GM12878 (cell line): ENCODE measurements around the gene ACSF3. TPM values are rescaled to one million over a fixed set of nuclear protein-coding genes. Genes with fewer than 3 reads are reported as not detected.
A peak's percentile ranks its signal among the peaks of the same experiment; 100 is the strongest.

Experiments
- ATF2 ChIP-seq: IDR thresholded peaks from 2 replicates; pipeline ENCODE4 v1.6.1; 2012; ENCODE audit warnings: low read length, inconsistent platforms
- BCL3 ChIP-seq: IDR thresholded peaks from 2 replicates; pipeline ENCODE4 v1.6.1; 2011; ENCODE audit warnings: borderline replicate concordance, low read depth, mild to moderate bottlenecking, moderate library complexity, low read length; ENCODE audit not compliant: insufficient read depth, poor library complexity, severe bottlenecking
- BHLHE40 ChIP-seq, 2 experiments: fragments of 450-650 bp in 1 of 2; IDR thresholded peaks; 2 replicates each; pipeline ENCODE4 v1.6.1; 2011 to 2017; ENCODE audit warnings: low read depth in 2 of 2, borderline replicate concordance in 1 of 2, improper control_type of control experiment in 1 of 2, low read length in 1 of 2, mild to moderate bottlenecking in 1 of 2
- CBFB ChIP-seq: IDR thresholded peaks from 2 replicates; pipeline ENCODE4 v1.6.1; 2016; ENCODE audit warnings: antibody characterized with exemption, low read depth
- CHD2 ChIP-seq: IDR thresholded peaks from 2 replicates; pipeline ENCODE4 v1.6.1; 2011; ENCODE audit warnings: low read depth, low read length, improper control_type of control experiment, borderline replicate concordance
- CREB1 ChIP-seq: IDR thresholded peaks from 2 replicates; pipeline ENCODE4 v1.6.1; 2012; ENCODE audit warnings: low read depth, mild to moderate bottlenecking, inconsistent platforms
- EGR1 ChIP-seq, 2 experiments: IDR thresholded peaks; 1 replicate in 1 of 2; 2 replicates in 1 of 2; pipeline ENCODE4 v1.6.1; 2011 to 2012; ENCODE audit warnings: low read depth in 2 of 2, low read length in 2 of 2, borderline replicate concordance in 1 of 2, mild to moderate bottlenecking in 1 of 2, moderate library complexity in 1 of 2
- ETV6 ChIP-seq, 2 experiments: fragments of 450-650 bp in 1 of 2; IDR thresholded peaks in 1 of 2; conservative IDR thresholded peaks in 1 of 2; 2 replicates each; pipeline ENCODE4 v1.6.1; 2014; ENCODE audit warnings: antibody characterized with exemption in 1 of 2, borderline replicate concordance in 1 of 2, low read depth in 1 of 2, mild to moderate bottlenecking in 1 of 2, moderate library complexity in 1 of 2
- FOXK2 ChIP-seq: fragments of 450-650 bp; IDR thresholded peaks from 2 replicates; pipeline ENCODE4 v1.6.1; 2017; ENCODE audit warnings: mild to moderate bottlenecking, moderate library complexity
- IRF4 ChIP-seq: IDR thresholded peaks from 2 replicates; pipeline ENCODE4 v1.6.1; 2011; ENCODE audit warnings: low read depth, low read length
- MLLT1 ChIP-seq: fragments of 450-650 bp; IDR thresholded peaks from 2 replicates; pipeline ENCODE4 v1.6.1; 2016; ENCODE audit warnings: mild to moderate bottlenecking
- MYC ChIP-seq: IDR thresholded peaks from 2 replicates; pipeline ENCODE4 v1.6.1; 2011; ENCODE audit warnings: mild to moderate bottlenecking, low read length, moderate library complexity, inconsistent platforms; ENCODE audit not compliant: insufficient read depth, insufficient replicate concordance, insufficient read length, severe bottlenecking
- NFIC ChIP-seq: IDR thresholded peaks from 2 replicates; pipeline ENCODE4 v1.6.1; 2012; ENCODE audit warnings: low read depth, mild to moderate bottlenecking, inconsistent platforms, low read length, moderate library complexity
- NFXL1 ChIP-seq: fragments of 450-650 bp; IDR thresholded peaks from 2 replicates; pipeline ENCODE4 v1.6.1; 2017; ENCODE audit warnings: antibody characterized with exemption, mild to moderate bottlenecking, borderline replicate concordance
- PBX3 ChIP-seq: IDR thresholded peaks from 2 replicates; pipeline ENCODE4 v1.6.1; 2011; ENCODE audit warnings: mild to moderate bottlenecking, low read depth, low read length, moderate library complexity; ENCODE audit not compliant: insufficient replicate concordance
- SIX5 ChIP-seq: IDR thresholded peaks from 2 replicates; pipeline ENCODE4 v1.6.1; 2011; ENCODE audit warnings: mild to moderate bottlenecking, low read depth, low read length, moderate library complexity; ENCODE audit not compliant: severe bottlenecking
- SP1 ChIP-seq: IDR thresholded peaks from one replicate; pipeline ENCODE4 v1.6.1; 2011; ENCODE audit warnings: low read depth, low read length
- TCF3 ChIP-seq: IDR thresholded peaks from 2 replicates; pipeline ENCODE4 v1.6.1; 2012; ENCODE audit warnings: low read depth, mild to moderate bottlenecking, low read length, borderline replicate concordance; ENCODE audit not compliant: insufficient read depth
- ZNF687 ChIP-seq: fragments of 450-650 bp; IDR thresholded peaks from 2 replicates; pipeline ENCODE4 v1.6.1; 2017; ENCODE audit warnings: mild to moderate bottlenecking, moderate library complexity
- polyA plus RNA-seq, 11 experiments: library from polyadenylated mRNA; depleted of rRNA in 4 of 11; unstranded in 6 of 11; stranded (reverse) in 5 of 11; fragments of >200 nt; fragmentation: Nextera tagmentation in 4 of 11; fragmentation: Illumina TruSeq in 1 of 11; extraction: Ambion mirVana in 4 of 11; extraction: Trizol in 1 of 11; gene quantifications; 1 replicate in 1 of 11; 2 replicates in 10 of 11; pipeline versions ENCODE4 v1.2.1 to v1.2.3, GENCODE V29; 2011 to 2016; ENCODE audit warnings: inconsistent platforms in 2 of 11, missing spikeins in 2 of 11, low read depth in 1 of 11
- total RNA-seq, 4 experiments: library from RNA; depleted of rRNA in 3 of 4; stranded (reverse); fragments of >200 nt in 3 of 4; fragmentation: Illumina TruSeq in 1 of 4; extraction: Trizol in 1 of 4; gene quantifications; 2 replicates each; pipeline versions ENCODE4 v1.2.1 to v1.2.3, GENCODE V29; 2013 to 2021

Gene ACSF3
- total and polyA plus RNA-seq, 10 of the 15 experiments (the other 5 are each of a cell fraction or from before 2014, with no cell fraction given) = 1.0 to 44.4 (median 25.8) TPM

- TF ChIP-seq SIX5 = no peak
- peak; percentile 40 for TF ChIP-seq SP1
- no peak for TF ChIP-seq EGR1 (IDR thresholded peaks at IDR 0.05; ENCODE audit: borderline replicate concordance in 1 of 2, low read depth in 2 of 2, low read length in 2 of 2)
- peak; percentile 73; the same call in 1 of the 2 replicates for TF ChIP-seq IRF4
- TF ChIP-seq ZNF687 = no peak
- 0 out of 2 replicates have a peak, but pooled peaks have one; percentile 54 for TF ChIP-seq TCF3
- TF ChIP-seq NFIC = peak; percentile 78
- peak; percentile 61; the same call in 1 of the 2 replicates for TF ChIP-seq MLLT1
- TF ChIP-seq BHLHE40 (IDR thresholded peaks at IDR 0.05; ENCODE audit: borderline replicate concordance in 1 of 2, low read depth in 2 of 2, low read length in 1 of 2) = peak; percentile 90
- peak; percentile 78 for TF ChIP-seq ATF2
- TF ChIP-seq CREB1 = peak; percentile 86
- no peak for TF ChIP-seq NFXL1
- peak; percentile 64 for TF ChIP-seq BCL3
- TF ChIP-seq ETV6 (conservative IDR thresholded peaks at IDR 0.05 in 1 of 2, IDR thresholded peaks at IDR 0.05 in 1 of 2; ENCODE audit: borderline replicate concordance in 1 of 2, low read depth in 1 of 2) = no peak
- TF ChIP-seq PBX3 = no peak
- peak; percentile 10 for TF ChIP-seq MYC
- TF ChIP-seq FOXK2 = no peak
- peak; percentile 92; the same call in 1 of the 2 replicates for TF ChIP-seq CBFB
- 0 out of 2 replicates have a peak, but pooled peaks have one; percentile 4 for TF ChIP-seq CHD2
These were observed 3.2 kb downstream of the ACSF3 start (continued) for GRCh38 chr16:89096768-89097391.
